HCT116 (cell line): ENCODE data around the gene SHISAL2A. TPM values are rescaled to one million over a fixed set of nuclear protein-coding genes. Genes with fewer than 3 reads are reported as not detected.
A peak's percentile ranks its signal among the peaks of the same experiment; 100 is the strongest.

Experiments used
- ATAC-seq: fragments of 200-7000 bp; cut with Tn5 transposase; 2 replicates; pipeline ENCODE4 v1.9.1; 2020; ENCODE audit warnings: mild to moderate bottlenecking, moderate library complexity
- BruUV-seq: library from RNA; stranded (reverse); fragments of 400-500 nt; replicated peaks from 2 replicates; lab custom pipeline; 2021; lab: Mats Ljungman, UMichigan
- CTCF ChIA-PET: fragments of 300-600 bp; sonication (Branson Sonifier 250); formaldehyde crosslinking; loops from one replicate; lab custom pipeline; 2021; ENCODE audit warnings: antibody characterized with exemption; lab: Charles Lee
- POLR2A ChIA-PET: fragments of 300-600, 350-600 bp; sonication (Branson Sonifier 250); formaldehyde crosslinking; loops from one replicate; lab custom pipeline; 2021; ENCODE audit warnings: antibody characterized with exemption; lab: Charles Lee
- RAD21 ChIA-PET, 2 experiments: fragments of 300-600 bp; sonication (Branson Sonifier 250); formaldehyde crosslinking; loops; one replicate each; lab custom pipeline; 2023; ENCODE audit warnings: low total read pairs in 2 of 2; ENCODE audit not compliant: uncharacterized antibody in 2 of 2, unreplicated experiment in 2 of 2, low non-redundant PET in 1 of 2; lab: Charles Lee
- DNase-seq: peaks from one replicate; pipeline ENCODE4 v3.0.0-alpha.2; 2010; ENCODE audit warnings: low read depth, low spot score
- H2AFZ ChIP-seq: fragments of 200-600 bp; shearing (Covaris generic), sonication (generic); 2 replicates; pipeline ENCODE4 v1.6.1; 2017; ENCODE audit warnings: low read depth, mixed run types, mixed read lengths, antibody characterized with exemption, low read length; ENCODE audit not compliant: poor library complexity, severe bottlenecking
- H3K27ac ChIP-seq: 2 replicates; pipeline ENCODE4 v1.5.1; 2012; ENCODE audit warnings: low read depth, low read length
- H3K27me3 ChIP-seq: fragments of 200-600 bp; sonication (generic); 2 replicates; pipeline ENCODE4 v1.6.1; 2016; ENCODE audit warnings: mixed run types, low read length, mixed read lengths; ENCODE audit not compliant: insufficient read depth
- H3K36me3 ChIP-seq, 2 experiments: fragments of 200-500 bp in 1 of 2; fragments of 200-600 bp in 1 of 2; sonication (Bioruptor generic) in 1 of 2; sonication (generic) in 1 of 2; 2 replicates each; pipeline versions ENCODE4 v1.5.1 to v1.6.1; 2014 to 2016; ENCODE audit warnings: low read length in 2 of 2, inconsistent platforms in 1 of 2, mixed read lengths in 1 of 2, mixed run types in 1 of 2; ENCODE audit not compliant: insufficient read depth in 2 of 2, control insufficient read depth in 1 of 2
- H3K4me1 ChIP-seq, 2 experiments: fragments of 200-600 bp in 1 of 2; sonication (generic) in 1 of 2; 2 replicates each; pipeline versions ENCODE4 v1.5.1 to v1.6.1; 2012 to 2017; ENCODE audit warnings: low read length in 2 of 2, inconsistent platforms in 1 of 2, mild to moderate bottlenecking in 1 of 2, mixed read lengths in 1 of 2, mixed run types in 1 of 2, moderate library complexity in 1 of 2; ENCODE audit not compliant: insufficient read depth in 2 of 2, control insufficient read depth in 1 of 2
- H3K4me2 ChIP-seq: fragments of 200-600 bp; sonication (generic); 2 replicates; pipeline ENCODE4 v1.6.1; 2017; ENCODE audit warnings: mixed run types, low read length, mixed read lengths
- H3K4me3 ChIP-seq, 2 experiments: fragments of 200-600 bp in 1 of 2; sonication (generic) in 1 of 2; replicated peaks in 1 of 2; 2 replicates each; pipeline ENCODE4 v1.5.1; 2011 to 2016; ENCODE audit warnings: low read length in 2 of 2, control low read depth in 1 of 2, low read depth in 1 of 2, mild to moderate bottlenecking in 1 of 2, mixed read lengths in 1 of 2, mixed run types in 1 of 2
- H3K79me2 ChIP-seq: fragments of 200-600 bp; sonication (generic); 2 replicates; pipeline ENCODE4 v1.6.1; 2017; ENCODE audit warnings: mild to moderate bottlenecking, mixed run types, low read length, moderate library complexity, mixed read lengths; ENCODE audit not compliant: insufficient read depth
- H3K9ac ChIP-seq: fragments of 200-600 bp; sonication (generic); 2 replicates; pipeline ENCODE4 v1.6.1; 2016; ENCODE audit warnings: low read length, mixed read lengths
- H3K9me2 ChIP-seq: fragments of 200-600 bp; sonication (generic), shearing (Covaris generic); 2 replicates; pipeline ENCODE4 v1.6.1; 2017; ENCODE audit warnings: mixed run types, mild to moderate bottlenecking, moderate library complexity; ENCODE audit not compliant: insufficient read depth
- H3K9me3 ChIP-seq, 2 experiments: fragments of 200-500 bp in 1 of 2; fragments of 200-600 bp in 1 of 2; sonication (Bioruptor generic) in 1 of 2; sonication (generic) in 1 of 2; 2 replicates each; pipeline ENCODE4 v1.6.1; 2014 to 2017; ENCODE audit warnings: low read length in 2 of 2, mixed read lengths in 2 of 2, inconsistent platforms in 1 of 2, low read depth in 1 of 2, mild to moderate bottlenecking in 1 of 2, mixed run types in 1 of 2, moderate library complexity in 1 of 2; ENCODE audit not compliant: control insufficient read depth in 1 of 2, insufficient read depth in 1 of 2
- H4K20me1 ChIP-seq: fragments of 200-600 bp; sonication (generic), shearing (Covaris generic); 2 replicates; pipeline ENCODE4 v1.6.1; 2017; ENCODE audit warnings: mixed run types, mild to moderate bottlenecking, moderate library complexity; ENCODE audit not compliant: insufficient read depth
- CBX3 ChIP-seq: IDR thresholded peaks from 2 replicates; pipeline ENCODE4 v1.6.1; 2012; ENCODE audit warnings: low read depth
- CEBPB ChIP-seq: IDR thresholded peaks from 2 replicates; pipeline ENCODE4 v1.6.1; 2012; ENCODE audit warnings: low read depth
- CTCF ChIP-seq, 3 experiments: fragments of 200-600 bp in 1 of 3; sonication (generic) in 1 of 3; IDR thresholded peaks in 2 of 3; conservative IDR thresholded peaks in 1 of 3; 2 replicates each; pipeline ENCODE4 v1.5.1; 2012 to 2017; ENCODE audit warnings: low read depth in 2 of 3, low read length in 2 of 3, antibody characterized with exemption in 1 of 3, borderline replicate concordance in 1 of 3, control low read depth in 1 of 3, mild to moderate bottlenecking in 1 of 3, mixed read lengths in 1 of 3, mixed run types in 1 of 3, moderate library complexity in 1 of 3; ENCODE audit not compliant: insufficient read depth in 1 of 3
- EZH2 ChIP-seq: fragments of 200-600 bp; sonication (generic); IDR thresholded peaks from 2 replicates; pipeline ENCODE4 v1.6.1; 2017; ENCODE audit warnings: antibody characterized with exemption, mixed run types
- FOSL1 ChIP-seq: IDR thresholded peaks from 2 replicates; pipeline ENCODE4 v1.6.1; 2012; ENCODE audit warnings: low read depth
- JUND ChIP-seq: IDR thresholded peaks from 2 replicates; pipeline ENCODE4 v1.6.1; 2012
- POLR2A ChIP-seq: IDR thresholded peaks from 2 replicates; pipeline ENCODE4 v1.7.0; 2011; ENCODE audit warnings: borderline replicate concordance; ENCODE audit not compliant: insufficient read depth, insufficient read length; ENCODE audit errors: extremely low read depth
- POLR2AphosphoS5 ChIP-seq: IDR thresholded peaks from 2 replicates; pipeline ENCODE4 v1.6.1; 2011; ENCODE audit warnings: mild to moderate bottlenecking, low read depth, low read length, moderate library complexity
- SIN3A ChIP-seq: IDR thresholded peaks from 2 replicates; pipeline ENCODE4 v1.6.1; 2012; ENCODE audit warnings: low read depth
- TCF7L2 ChIP-seq: IDR thresholded peaks from 2 replicates; pipeline ENCODE4 v1.7.0; 2011; ENCODE audit warnings: borderline replicate concordance, inconsistent platforms; ENCODE audit not compliant: insufficient read depth, insufficient read length; ENCODE audit errors: extremely low read depth
- ZFX ChIP-seq: fragments of 450-650 bp; IDR thresholded peaks from 2 replicates; pipeline ENCODE4 v1.6.1; 2017
- ZNF274 ChIP-seq: fragments of 200-500 bp; sonication (Bioruptor generic); IDR thresholded peaks from 2 replicates; pipeline ENCODE4 v1.6.1; 2014; ENCODE audit warnings: mild to moderate bottlenecking, low read depth, low read length, inconsistent platforms
- intact Hi-C: fragments of 100-400 bp; cut with micrococcal nuclease; formaldehyde crosslinking; loops from 2 replicates; pipeline ENCODE4 v1.10.0; 2022
- total RNA-seq: library from RNA; stranded (reverse); gene quantifications from one replicate; pipeline ENCODE4 v1.2.1, GENCODE V29; 2021; ENCODE audit not compliant: unreplicated experiment

Gene SHISAL2A
- total RNA-seq, 1 experiment from 2014 or later, result not detected

- Histone ChIP-seq H4K20me1 (no peaks in the 10 kb centered on the region), H3K36me3 (no peaks in the 10 kb centered on the region), H2AFZ (no peak overlapping the region), H3K4me3 (no peak overlapping the region), H3K9ac (no peak overlapping the region), H3K9me3 (no peaks in the 10 kb centered on the region), H3K27ac (no peak overlapping the region), H3K4me1 (peaks cover 0 to 26% of the 10 kb centered on the region in 2 experiments; a peak in 3 of 4 replicates), H3K4me2 (peak overlapping the region; percentile 43), H3K27me3 (no peaks in the 10 kb centered on the region), H3K79me2 (no peaks in the 10 kb centered on the region), H3K9me2 (no peaks in the 10 kb centered on the region)
- ChIA-PET RAD21 (no interaction called here), POLR2A (interaction anchor here (0.6 to 1.5 kb wide), 2 partner anchors 32 to 105 kb away, joined by 3 read pairs; partner anchors contain the start of gene TUT4), CTCF (no interaction called here)
- intact Hi-C loops, result no loop called here
- TF ChIP-seq TCF7L2 (no peak), CTCF (IDR thresholded peaks at IDR 0.05 in 2 of 3, conservative IDR thresholded peaks at IDR 0.05 in 1 of 3; ENCODE audit: borderline replicate concordance in 1 of 3, insufficient read depth in 1 of 3, low read depth in 2 of 3, low read length in 2 of 3) (no peak), ZNF274 (no peak), JUND (no peak), EZH2 (no peak), POLR2AphosphoS5 (no peak), CBX3 (no peak), CEBPB (no peak), SIN3A (no peak), FOSL1 (no peak), POLR2A (no peak), ZFX (no peak)
- DNase-seq (no peak), ATAC-seq (peak; percentile 43)
- no TSS peak for BruUV-seq
Observed at GRCh38 chr1:52658795-52659194, 25.8 kb downstream of the SHISAL2A start.
